Lung (tissue), 12 donors: ENCODE measurements around the gene CHAC2. TPM values are rescaled to one million over a fixed set of nuclear protein-coding genes. Genes with fewer than 3 reads are reported as not detected.

Experiments used
- ATAC-seq: fragments of 200-7000 bp; cut with Tn5 transposase; one replicate; pipeline ENCODE4 v1.9.1; 2020; ENCODE audit warnings: moderate number of reproducible peaks; ENCODE audit not compliant: insufficient read depth, low FRiP score
- DNase-seq, 3 donors: peaks; one replicate each; pipeline ENCODE4 v3.0.0-alpha.2; 2013 to 2017
- H3K27ac ChIP-seq, 2 donors: one replicate each; pipeline ENCODE4 v1.5.1; 2013; ENCODE audit warnings: mild to moderate bottlenecking in 2 of 2, moderate library complexity in 2 of 2, control low read depth in 1 of 2, inconsistent platforms in 1 of 2, low read depth in 1 of 2, low read length in 1 of 2
- H3K27me3 ChIP-seq, 3 donors: one replicate each; pipeline ENCODE4 v1.5.1; 2013; ENCODE audit warnings: low read length in 2 of 3; ENCODE audit not compliant: control insufficient read depth in 3 of 3, insufficient read depth in 3 of 3
- H3K36me3 ChIP-seq, 4 donors: one replicate each; pipeline ENCODE4 v1.5.1; 2013; ENCODE audit warnings: low read length in 4 of 4, mild to moderate bottlenecking in 1 of 4, moderate library complexity in 1 of 4; ENCODE audit not compliant: control insufficient read depth in 4 of 4, insufficient read depth in 4 of 4
- H3K4me1 ChIP-seq, 5 donors: one replicate each; pipeline ENCODE4 v1.5.1; 2013; ENCODE audit warnings: low read length in 5 of 5, mild to moderate bottlenecking in 2 of 5, moderate library complexity in 1 of 5; ENCODE audit not compliant: control insufficient read depth in 5 of 5, insufficient read depth in 5 of 5
- H3K4me3 ChIP-seq: one replicate; pipeline ENCODE4 v1.5.1; 2013; ENCODE audit warnings: mild to moderate bottlenecking, control low read depth, moderate library complexity
- H3K9ac ChIP-seq, 2 donors: one replicate each; pipeline ENCODE4 v1.5.1; 2013; ENCODE audit warnings: low read length in 2 of 2, control low read depth in 1 of 2; ENCODE audit not compliant: insufficient read depth in 1 of 2
- H3K9me3 ChIP-seq, 4 donors: one replicate each; pipeline ENCODE4 v1.5.1; 2013; ENCODE audit warnings: low read length in 3 of 4, mild to moderate bottlenecking in 1 of 4, moderate library complexity in 1 of 4; ENCODE audit not compliant: control insufficient read depth in 4 of 4, insufficient read depth in 3 of 4
- WGBS, 2 donors: extraction: QIAGEN DNeasy Blood & Tissue Kit; methylation state at CpG; one replicate each; pipeline ENCODE4 v1.1.7; 2013; 5-methylcytosine and 5-hydroxymethylcytosine counted together
- polyA plus RNA-seq, 2 donors: library from polyadenylated mRNA; stranded (reverse); fragments of 200-250 nt; gene quantifications; one replicate each; pipeline ENCODE4 v1.2.1, GENCODE V29; 2013
- total RNA-seq, 2 donors: library from RNA; depleted of rRNA in 1 of 2; stranded (reverse); fragments of >200 nt in 1 of 2; gene quantifications; one replicate each; pipeline ENCODE4 v1.2.1, GENCODE V29; 2014 to 2021
- TF ChIP-seq, protein P1 (sequence below): IDR thresholded peaks from 2 replicates; pipeline ENCODE4 v1.5.1; 2012; ENCODE audit warnings: mild to moderate bottlenecking; ENCODE audit errors: control extremely low read depth, extremely low read depth
- donor health status: control.
- donor health status: control.
- donor health status: Bipolar disorder and iron deficiency.
- donor health status: healthy.
- donor health status: DM: yes; HTN: yes; CAD: no.

The CHAC2 gene
- total and polyA plus RNA-seq, 4 donors, result 1.6 to 5.4 (median 4.4) TPM

DNA sequence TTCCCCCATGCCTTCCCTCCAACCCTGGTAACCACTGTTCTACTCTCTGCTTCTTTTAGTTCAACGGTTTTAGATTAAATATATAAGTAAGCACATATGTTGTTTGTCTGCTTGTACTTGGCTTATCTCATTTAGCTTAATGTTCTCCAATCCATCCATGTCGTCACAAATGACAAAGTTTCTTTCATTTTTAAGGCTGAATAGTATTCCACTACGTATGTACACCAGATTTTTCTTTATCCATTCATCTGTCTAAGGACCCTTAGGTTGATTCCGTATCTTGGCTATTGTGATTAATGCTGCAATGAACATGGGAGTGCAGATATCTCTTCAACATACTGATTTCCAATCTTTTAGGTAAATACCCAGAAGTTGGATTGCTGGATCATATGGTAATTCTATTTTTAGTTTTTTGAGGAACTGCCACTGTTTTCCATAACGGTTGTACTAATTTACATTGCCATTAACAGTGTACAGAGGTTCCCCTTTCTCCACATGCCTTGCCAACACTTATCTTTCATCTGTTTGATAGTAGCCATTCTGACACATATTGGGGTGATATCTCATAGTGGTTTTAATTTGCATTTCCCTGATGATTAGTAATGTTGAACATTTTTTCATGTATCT is 11.0 kb downstream of the CHAC2 start:
- Histone ChIP-seq H3K9ac (no peak overlapping the region), H3K27ac (no peak overlapping the region), H3K36me3 (peaks cover 0 to 17% (median 5%) of the 10 kb centered on the region in 4 donors), H3K27me3 (no peaks in the 10 kb centered on the region), H3K4me1 (peaks cover 0 to 3% (median 0%) of the 10 kb centered on the region in 5 donors), H3K4me3 (no peak overlapping the region), H3K9me3 (no peaks in the 10 kb centered on the region)
- 73 to 84% methylated on average over 5 of the region's 5 CpGs for WGBS, 2 donors
- TF ChIP-seq, protein P1, sequence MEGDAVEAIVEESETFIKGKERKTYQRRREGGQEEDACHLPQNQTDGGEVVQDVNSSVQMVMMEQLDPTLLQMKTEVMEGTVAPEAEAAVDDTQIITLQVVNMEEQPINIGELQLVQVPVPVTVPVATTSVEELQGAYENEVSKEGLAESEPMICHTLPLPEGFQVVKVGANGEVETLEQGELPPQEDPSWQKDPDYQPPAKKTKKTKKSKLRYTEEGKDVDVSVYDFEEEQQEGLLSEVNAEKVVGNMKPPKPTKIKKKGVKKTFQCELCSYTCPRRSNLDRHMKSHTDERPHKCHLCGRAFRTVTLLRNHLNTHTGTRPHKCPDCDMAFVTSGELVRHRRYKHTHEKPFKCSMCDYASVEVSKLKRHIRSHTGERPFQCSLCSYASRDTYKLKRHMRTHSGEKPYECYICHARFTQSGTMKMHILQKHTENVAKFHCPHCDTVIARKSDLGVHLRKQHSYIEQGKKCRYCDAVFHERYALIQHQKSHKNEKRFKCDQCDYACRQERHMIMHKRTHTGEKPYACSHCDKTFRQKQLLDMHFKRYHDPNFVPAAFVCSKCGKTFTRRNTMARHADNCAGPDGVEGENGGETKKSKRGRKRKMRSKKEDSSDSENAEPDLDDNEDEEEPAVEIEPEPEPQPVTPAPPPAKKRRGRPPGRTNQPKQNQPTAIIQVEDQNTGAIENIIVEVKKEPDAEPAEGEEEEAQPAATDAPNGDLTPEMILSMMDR, result no peak
- DNase-seq, result no peak
- ATAC-seq, result no peak

DNA sequence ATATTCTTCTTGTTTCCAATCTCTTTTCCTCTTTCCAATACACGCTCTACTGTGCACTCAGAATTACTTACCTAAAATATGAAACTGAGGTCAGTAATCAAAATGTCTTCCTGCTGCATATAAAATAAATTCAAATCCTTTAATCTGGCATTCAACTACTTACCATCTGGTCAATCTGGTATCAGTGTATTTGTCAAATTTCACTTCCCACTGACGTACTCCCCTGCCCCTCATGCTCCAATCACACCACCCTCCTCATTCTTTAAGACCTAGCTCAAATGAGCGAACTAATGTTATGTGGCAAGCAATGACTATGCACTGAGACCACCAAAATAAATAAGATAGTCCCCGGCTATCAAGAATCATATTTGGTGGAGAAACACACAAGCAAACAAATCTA is 12.5 kb downstream of the CHAC2 start:
- TF ChIP-seq, protein P1, result no peak
- ATAC-seq (no peak), DNase-seq (no peak)
- Histone ChIP-seq H3K4me3 (no peak overlapping the region), H3K9ac (no peak overlapping the region), H3K9me3 (no peaks in the 10 kb centered on the region), H3K4me1 (peaks cover 0 to 9% (median 8%) of the 10 kb centered on the region in 5 donors), H3K27me3 (no peaks in the 10 kb centered on the region), H3K36me3 (peaks cover 0 to 20% (median 4%) of the 10 kb centered on the region in 4 donors), H3K27ac (no peak overlapping the region)
- WGBS, 2 donors, result 91 to 94% methylated on average over 4 of the region's 4 CpGs

DNA sequence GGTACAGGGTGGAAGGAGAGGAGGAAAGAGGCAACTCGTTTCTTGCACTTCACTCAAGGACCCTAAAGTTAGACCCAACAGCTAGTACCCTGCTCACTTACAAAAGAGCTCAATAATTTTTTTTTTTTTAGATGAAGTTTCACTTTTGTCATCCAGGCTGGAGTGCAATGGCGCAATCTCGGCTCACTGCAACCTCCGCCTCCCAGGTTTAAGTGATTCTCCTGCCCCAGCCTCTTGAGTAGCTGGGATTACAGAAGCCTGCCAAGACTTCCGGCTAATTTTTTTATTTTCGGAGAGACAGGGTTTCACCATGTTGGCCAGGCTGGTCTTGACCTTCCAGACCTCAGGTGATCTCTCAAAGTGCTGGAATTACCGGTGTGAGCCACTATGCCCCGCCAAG is 15.1 kb downstream of the CHAC2 start:
- Histone ChIP-seq H3K36me3 (peaks cover 0 to 20% (median 4%) of the 10 kb centered on the region in 4 donors), H3K9me3 (no peaks in the 10 kb centered on the region), H3K27ac (no peak overlapping the region), H3K27me3 (no peaks in the 10 kb centered on the region), H3K4me3 (no peak overlapping the region), H3K9ac (no peak overlapping the region), H3K4me1 (peaks cover 4 to 20% (median 8%) of the 10 kb centered on the region in 5 donors)
- ATAC-seq (no peak), DNase-seq (no peak)
- 42 to 56% methylated on average over 8 of the region's 8 CpGs for WGBS, 2 donors
- TF ChIP-seq, protein P1, result no peak

DNA sequence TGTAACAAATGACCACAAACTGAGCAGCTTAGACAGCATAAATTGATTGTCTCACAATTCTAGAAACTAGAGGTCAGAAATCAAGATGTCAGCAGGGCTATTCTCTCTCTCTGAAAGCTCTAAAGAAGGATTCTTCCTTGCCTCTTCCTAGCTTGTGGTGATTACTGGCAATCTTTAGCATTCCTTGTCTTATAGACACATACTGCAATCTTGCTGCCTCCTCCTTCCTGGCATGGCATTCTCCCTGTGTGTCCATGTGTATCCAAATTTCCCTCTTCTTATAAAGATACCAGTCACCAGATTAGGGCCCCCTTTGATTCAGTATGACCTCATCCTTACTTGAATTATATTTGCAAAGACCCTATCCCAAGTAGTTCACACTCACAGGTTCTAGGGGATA is 16.8 kb downstream of the CHAC2 start:
- Histone ChIP-seq H3K4me1 (peaks cover 8 to 30% (median 9%) of the 10 kb centered on the region in 5 donors), H3K4me3 (no peak overlapping the region)

More for the DNA sequence above, 16.8 kb downstream of the CHAC2 start:
- Histone ChIP-seq H3K36me3 (peaks cover 0 to 18% (median 4%) of the 10 kb centered on the region in 4 donors), H3K27ac (no peak overlapping the region), H3K27me3 (no peaks in the 10 kb centered on the region), H3K9me3 (no peaks in the 10 kb centered on the region), H3K9ac (no peak overlapping the region)
- no peak for ATAC-seq
- TF ChIP-seq, protein P1, result no peak
- DNase-seq, result no peak
